GM21786 (cell line): ENCODE results near the gene KRTAP10-6.
"Not testable (repeated sequence)": the region's sequence is repeated elsewhere in the genome, so short reads cannot be mapped to it uniquely, and the experiment has no call there.

Experiments used
- ATAC-seq: cut with Tn5 transposase; IDR thresholded peaks from one replicate; pipeline ENCODE4 v1.9.1; 2021; ENCODE audit not compliant: unreplicated experiment

KRTAP10-6 gene

GRCh38 chr21:44592446-44593311, at the start of gene KRTAP10-6:
Gene KRTAP10-6 (minus strand): TSS chr21:44592505. CDS start chr21:44592484, 21 bp downstream.
- no peak for ATAC-seq

GRCh38 chr21:44640761-44641160, 48.5 kb upstream of the KRTAP10-6 start:
- ATAC-seq = no peak

- no peak for ATAC-seq
Measured at GRCh38 chr21:44639331-44639655, 47.0 kb upstream of the KRTAP10-6 start.

- ATAC-seq = not testable (repeated sequence)
Measured at GRCh38 chr21:44638506-44639330, 46.4 kb upstream of the KRTAP10-6 start.

GRCh38 chr21:44637851-44638348, 45.6 kb upstream of the KRTAP10-6 start:
- ATAC-seq = not testable (repeated sequence)

- no peak for ATAC-seq
Measured at GRCh38 chr21:44637018-44637850, 44.9 kb upstream of the KRTAP10-6 start, which contains the start of gene KRTAP10-10. Gene KRTAP10-10 (plus strand): TSS chr21:44637356. CDS start chr21:44637418, 62 bp downstream.

- ATAC-seq = no peak
Measured at GRCh38 chr21:44636209-44637017, 44.1 kb upstream of the KRTAP10-6 start.

GRCh38 chr21:44632067-44632466, 39.8 kb upstream of the KRTAP10-6 start:
- no peak for ATAC-seq

- no peak for ATAC-seq
Measured at GRCh38 chr21:44630440-44630839, 38.1 kb upstream of the KRTAP10-6 start.

GRCh38 chr21:44628707-44629391, 36.5 kb upstream of the KRTAP10-6 start:
- ATAC-seq = no peak

- not testable (repeated sequence) for ATAC-seq
Measured at GRCh38 chr21:44627831-44628233, 35.5 kb upstream of the KRTAP10-6 start.

- ATAC-seq = not testable (repeated sequence)
Measured at GRCh38 chr21:44627181-44627822, 35.0 kb upstream of the KRTAP10-6 start.

- ATAC-seq = no peak
Measured at GRCh38 chr21:44626673-44627143, 34.4 kb upstream of the KRTAP10-6 start, which contains the start of gene KRTAP10-9. Gene KRTAP10-9 (plus strand): TSS chr21:44627093. CDS start chr21:44627172, 79 bp downstream.

- no peak for ATAC-seq
Measured at GRCh38 chr21:44626262-44626661, 34.0 kb upstream of the KRTAP10-6 start.

GRCh38 chr21:44625756-44626155, 33.5 kb upstream of the KRTAP10-6 start:
- ATAC-seq = no peak

- no peak for ATAC-seq
Measured at GRCh38 chr21:44623575-44623974, 31.3 kb upstream of the KRTAP10-6 start.

GRCh38 chr21:44619886-44620285, 27.6 kb upstream of the KRTAP10-6 start:
- ATAC-seq = no peak

GRCh38 chr21:44618909-44619308, 26.6 kb upstream of the KRTAP10-6 start:
- ATAC-seq = no peak

GRCh38 chr21:44618504-44618903, 26.2 kb upstream of the KRTAP10-6 start:
- no peak for ATAC-seq
